ENCODE results near the gene OSBPL6.

OSBPL6 gene

GRCh38 chr2:178247250-178247649, 52.9 kb downstream of the OSBPL6 start:
- TF ChIP-seq CTCF (IDR thresholded peaks at IDR 0.05; ENCODE audit: low read depth, low read length) = no peak
- no peak overlapping the region for H3K4me3 ChIP-seq (ENCODE audit: low read depth, low read length)

GRCh38 chr2:178250429-178250828, 56.1 kb downstream of the OSBPL6 start:
- H3K4me3 ChIP-seq (ENCODE audit: low read depth, low read length) = no peak overlapping the region
- TF ChIP-seq CTCF (IDR thresholded peaks at IDR 0.05; ENCODE audit: low read depth, low read length) = no peak

GRCh38 chr2:178251151-178251955, 57.0 kb downstream of the OSBPL6 start:
- TF ChIP-seq CTCF (IDR thresholded peaks at IDR 0.05; ENCODE audit: low read depth, low read length) = no peak
- no peak overlapping the region for H3K4me3 ChIP-seq (ENCODE audit: low read depth, low read length)

- no peak for TF ChIP-seq CTCF (IDR thresholded peaks at IDR 0.05; ENCODE audit: low read depth, low read length)
- no peak overlapping the region for H3K4me3 ChIP-seq (ENCODE audit: low read depth, low read length)
These were observed 62.2 kb downstream of the OSBPL6 start for GRCh38 chr2:178256382-178257042.

- no peak overlapping the region for H3K4me3 ChIP-seq (ENCODE audit: low read depth, low read length)
- no peak for TF ChIP-seq CTCF (IDR thresholded peaks at IDR 0.05; ENCODE audit: low read depth, low read length)
These were observed 62.8 kb downstream of the OSBPL6 start for GRCh38 chr2:178257127-178257526.

- H3K4me3 ChIP-seq (ENCODE audit: low read depth, low read length) = no peak overlapping the region
- no peak for TF ChIP-seq CTCF (IDR thresholded peaks at IDR 0.05; ENCODE audit: low read depth, low read length)
These were observed 64.6 kb downstream of the OSBPL6 start for GRCh38 chr2:178258916-178259315.

GRCh38 chr2:178263159-178263860, 69.0 kb downstream of the OSBPL6 start:
- TF ChIP-seq CTCF (IDR thresholded peaks at IDR 0.05; ENCODE audit: low read depth, low read length) = no peak
- H3K4me3 ChIP-seq (ENCODE audit: low read depth, low read length) = no peak overlapping the region
